Measurements from ENCODE around the gene PSMB7.

PSMB7 gene

GRCh38 chr9:124334568-124335319 is 80.5 kb downstream of the PSMB7 start:
- Histone ChIP-seq H3K4me3 (ENCODE audit: low read depth in 1 of 2, low read length in 2 of 2) (no peak overlapping the region), H4K20me1 (ENCODE audit: insufficient read depth, low read length) (0 out of 2 replicates have a peak, but pooled peaks cover 5% of the 10 kb centered on the region)

GRCh38 chr9:124333203-124333579 is 82.1 kb downstream of the PSMB7 start:
- H3K9ac ChIP-seq (ENCODE audit: low read depth, low read length) = no peak overlapping the region
- H3K27ac ChIP-seq (ENCODE audit: low read length) = no peak overlapping the region
- no peak overlapping the region for H3K4me2 ChIP-seq (ENCODE audit: insufficient read depth, low read length)
- no peak for ATAC-seq (ENCODE audit: insufficient read depth, low read depth)
- no peak overlapping the region for H3K4me3 ChIP-seq (ENCODE audit: low read depth in 1 of 2, low read length in 2 of 2)
- H3K9me3 ChIP-seq (ENCODE audit: insufficient read depth, low read length, severe bottlenecking) = no peaks in the 10 kb centered on the region
- TF ChIP-seq EZH2 (IDR thresholded peaks at IDR 0.05; ENCODE audit: borderline replicate concordance, low read depth, low read length, severe bottlenecking) = no peak
- TF ChIP-seq, protein P1, sequence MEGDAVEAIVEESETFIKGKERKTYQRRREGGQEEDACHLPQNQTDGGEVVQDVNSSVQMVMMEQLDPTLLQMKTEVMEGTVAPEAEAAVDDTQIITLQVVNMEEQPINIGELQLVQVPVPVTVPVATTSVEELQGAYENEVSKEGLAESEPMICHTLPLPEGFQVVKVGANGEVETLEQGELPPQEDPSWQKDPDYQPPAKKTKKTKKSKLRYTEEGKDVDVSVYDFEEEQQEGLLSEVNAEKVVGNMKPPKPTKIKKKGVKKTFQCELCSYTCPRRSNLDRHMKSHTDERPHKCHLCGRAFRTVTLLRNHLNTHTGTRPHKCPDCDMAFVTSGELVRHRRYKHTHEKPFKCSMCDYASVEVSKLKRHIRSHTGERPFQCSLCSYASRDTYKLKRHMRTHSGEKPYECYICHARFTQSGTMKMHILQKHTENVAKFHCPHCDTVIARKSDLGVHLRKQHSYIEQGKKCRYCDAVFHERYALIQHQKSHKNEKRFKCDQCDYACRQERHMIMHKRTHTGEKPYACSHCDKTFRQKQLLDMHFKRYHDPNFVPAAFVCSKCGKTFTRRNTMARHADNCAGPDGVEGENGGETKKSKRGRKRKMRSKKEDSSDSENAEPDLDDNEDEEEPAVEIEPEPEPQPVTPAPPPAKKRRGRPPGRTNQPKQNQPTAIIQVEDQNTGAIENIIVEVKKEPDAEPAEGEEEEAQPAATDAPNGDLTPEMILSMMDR (IDR thresholded peaks at IDR 0.05; ENCODE audit: borderline replicate concordance, extremely low read depth, low read length, poor library complexity, severe bottlenecking) = no peak
- H3K36me3 ChIP-seq (ENCODE audit: insufficient read depth, low read length) = no peaks in the 10 kb centered on the region
- H4K20me1 ChIP-seq (ENCODE audit: insufficient read depth, low read length) = 0 out of 2 replicates have a peak, but pooled peaks cover 5% of the 10 kb centered on the region
- H3K27me3 ChIP-seq (ENCODE audit: insufficient read depth, low read length, poor library complexity) = no peaks in the 10 kb centered on the region
- no peak for DNase-seq
- H2AFZ ChIP-seq (ENCODE audit: low read depth, low read length) = no peak overlapping the region
- no peaks in the 10 kb centered on the region for H3K79me2 ChIP-seq (ENCODE audit: insufficient read depth, low read length)
- no peaks in the 10 kb centered on the region for H3K4me1 ChIP-seq (ENCODE audit: insufficient read depth, low read length)

More at GRCh38 chr9:124334568-124335319, 80.5 kb downstream of the PSMB7 start:
- H3K4me2 ChIP-seq (ENCODE audit: insufficient read depth, low read length) = no peak overlapping the region
- DNase-seq (no peak), ATAC-seq (ENCODE audit: insufficient read depth, low read depth) (no peak)
- no peak overlapping the region for H2AFZ ChIP-seq (ENCODE audit: low read depth, low read length)
- H3K9ac ChIP-seq (ENCODE audit: low read depth, low read length) = no peak overlapping the region
- no peaks in the 10 kb centered on the region for H3K36me3 ChIP-seq (ENCODE audit: insufficient read depth, low read length)
- no peaks in the 10 kb centered on the region for H3K9me3 ChIP-seq (ENCODE audit: insufficient read depth, low read length, severe bottlenecking)
- no peaks in the 10 kb centered on the region for H3K79me2 ChIP-seq (ENCODE audit: insufficient read depth, low read length)
- H3K27ac ChIP-seq (ENCODE audit: low read length) = no peak overlapping the region
- TF ChIP-seq, protein P1 (IDR thresholded peaks at IDR 0.05; ENCODE audit: borderline replicate concordance, extremely low read depth, low read length, poor library complexity, severe bottlenecking) = no peak
- TF ChIP-seq EZH2 (IDR thresholded peaks at IDR 0.05; ENCODE audit: borderline replicate concordance, low read depth, low read length, severe bottlenecking) = no peak
- H3K27me3 ChIP-seq (ENCODE audit: insufficient read depth, low read length, poor library complexity) = no peaks in the 10 kb centered on the region
- no peaks in the 10 kb centered on the region for H3K4me1 ChIP-seq (ENCODE audit: insufficient read depth, low read length)

- TF ChIP-seq, protein P1 (IDR thresholded peaks at IDR 0.05; ENCODE audit: borderline replicate concordance, extremely low read depth, low read length, poor library complexity, severe bottlenecking) = no peak
- no peak for TF ChIP-seq EZH2 (IDR thresholded peaks at IDR 0.05; ENCODE audit: borderline replicate concordance, low read depth, low read length, severe bottlenecking)
- Histone ChIP-seq H4K20me1 (ENCODE audit: insufficient read depth, low read length) (0 out of 2 replicates have a peak, but pooled peaks cover 5% of the 10 kb centered on the region), H3K9ac (ENCODE audit: low read depth, low read length) (no peak overlapping the region), H2AFZ (ENCODE audit: low read depth, low read length) (no peak overlapping the region), H3K27ac (ENCODE audit: low read length) (no peak overlapping the region), H3K4me3 (ENCODE audit: low read depth in 1 of 2, low read length in 2 of 2) (no peak overlapping the region), H3K9me3 (ENCODE audit: insufficient read depth, low read length, severe bottlenecking) (no peaks in the 10 kb centered on the region), H3K36me3 (ENCODE audit: insufficient read depth, low read length) (no peaks in the 10 kb centered on the region), H3K4me2 (ENCODE audit: insufficient read depth, low read length) (no peak overlapping the region), H3K79me2 (ENCODE audit: insufficient read depth, low read length) (no peaks in the 10 kb centered on the region), H3K4me1 (ENCODE audit: insufficient read depth, low read length) (no peaks in the 10 kb centered on the region), H3K27me3 (ENCODE audit: insufficient read depth, low read length, poor library complexity) (no peaks in the 10 kb centered on the region)
- ATAC-seq (ENCODE audit: insufficient read depth, low read depth) (no peak), DNase-seq (no peak)
Observed at GRCh38 chr9:124332361-124333202, 82.7 kb downstream of the PSMB7 start.
